GM13976 (cell line): ENCODE data around the gene MAU2.

Source experiments
- DNase-seq: peaks from one replicate; pipeline ENCODE4 v3.0.0; 2012; ENCODE audit warnings: low spot score
- CTCF ChIP-seq: IDR thresholded peaks from 2 replicates; pipeline ENCODE4 v1.5.1; 2012; ENCODE audit warnings: borderline replicate concordance, mild to moderate bottlenecking; ENCODE audit not compliant: insufficient read depth; ENCODE audit errors: extremely low read depth, missing control alignments, control extremely low read depth
- in situ Hi-C: fragments of 300-500 bp; cut with MboI; formaldehyde crosslinking; loops from one replicate; pipeline ENCODE4 v1.12.0; 2022; ENCODE audit warnings: low sequenced_read_pairs, mixed read lengths, inconsistent platforms; ENCODE audit not compliant: unreplicated experiment

The MAU2 gene

GRCh38 chr19:19381007-19381926 lies 60.6 kb downstream of the MAU2 start:
- no peak for DNase-seq

GRCh38 chr19:19382118-19382517 lies 61.5 kb downstream of the MAU2 start:
- no peak for TF ChIP-seq CTCF
- no peak for DNase-seq

More at GRCh38 chr19:19381007-19381926, 60.6 kb downstream of the MAU2 start:
- no peak for TF ChIP-seq CTCF
- in situ Hi-C loops, result no loop called here

GRCh38 chr19:19384486-19384885 lies 63.9 kb downstream of the MAU2 start:
- no peak for TF ChIP-seq CTCF
- in situ Hi-C loops, result no loop called here
- DNase-seq, result no peak

More at GRCh38 chr19:19382118-19382517, 61.5 kb downstream of the MAU2 start:
- in situ Hi-C loops, result no loop called here

GRCh38 chr19:19385131-19385895 lies 64.7 kb downstream of the MAU2 start:
- peak; percentile 16 for TF ChIP-seq CTCF
- in situ Hi-C loops, result no loop called here
- DNase-seq, result peak; percentile 98

- in situ Hi-C loops, result no loop called here
- DNase-seq, result no peak
- TF ChIP-seq CTCF, result peak; percentile 0
Measured at GRCh38 chr19:19385896-19386869, 65.6 kb downstream of the MAU2 start.
